MG63 (cell line): ENCODE results near the gene HMCN2. TPM values are rescaled to one million over a fixed set of nuclear protein-coding genes. Genes with fewer than 3 reads are reported as not detected.

Experiments
- DNase-seq: peaks from one replicate; pipeline ENCODE4 v3.0.0-alpha.2; 2020
- H3K27me3 ChIP-seq: fragments of 250-450 bp; sonication (Bioruptor Pico); 2 replicates; pipeline ENCODE4 v1.5.1; 2020; ENCODE audit warnings: mild to moderate bottlenecking, moderate library complexity
- H3K36me3 ChIP-seq: fragments of 250-450 bp; sonication (Bioruptor Pico); 2 replicates; pipeline ENCODE4 v1.5.1; 2020; ENCODE audit warnings: mild to moderate bottlenecking, moderate library complexity
- H3K4me3 ChIP-seq: fragments of 250-450 bp; sonication (Bioruptor Pico); 2 replicates; pipeline ENCODE4 v1.5.1; 2020; ENCODE audit warnings: mild to moderate bottlenecking, moderate library complexity
- H3K9me3 ChIP-seq: fragments of 250-450 bp; sonication (Bioruptor Pico); 2 replicates; pipeline ENCODE4 v1.5.1; 2020; ENCODE audit warnings: mild to moderate bottlenecking, moderate library complexity
- total RNA-seq: library from RNA; depleted of rRNA; stranded (reverse); fragments of >200 nt; shearing (Covaris generic); gene quantifications from 2 replicates; pipeline ENCODE4 v1.2.3, GENCODE V29; 2014; ENCODE audit warnings: low replicate concordance

HMCN2 gene
- total RNA-seq, 1 experiment from 2014 or later = 0.20 TPM

GRCh38 chr9:130348881-130349280 is 83.3 kb downstream of the HMCN2 start:
- no peak overlapping the region for H3K4me3 ChIP-seq
- no peaks in the 10 kb centered on the region for H3K27me3 ChIP-seq
- H3K9me3 ChIP-seq = no peaks in the 10 kb centered on the region; the same call in 1 of the 2 replicates
- no peaks in the 10 kb centered on the region for H3K36me3 ChIP-seq
- no peak for DNase-seq

- no peaks in the 10 kb centered on the region for H3K36me3 ChIP-seq
- no peak overlapping the region for H3K4me3 ChIP-seq
- no peak for DNase-seq
- H3K27me3 ChIP-seq = no peaks in the 10 kb centered on the region
- no peaks in the 10 kb centered on the region; the same call in 1 of the 2 replicates for H3K9me3 ChIP-seq
Measured at GRCh38 chr9:130349398-130349797, 83.8 kb downstream of the HMCN2 start.

GRCh38 chr9:130351343-130351742 is 85.8 kb downstream of the HMCN2 start:
- Histone ChIP-seq H3K36me3 (no peaks in the 10 kb centered on the region), H3K9me3 (no peaks in the 10 kb centered on the region), H3K4me3 (no peak overlapping the region), H3K27me3 (no peaks in the 10 kb centered on the region)
- DNase-seq = no peak

- Histone ChIP-seq H3K36me3 (no peaks in the 10 kb centered on the region), H3K4me3 (no peak overlapping the region), H3K9me3 (no peaks in the 10 kb centered on the region), H3K27me3 (no peaks in the 10 kb centered on the region)
- peak; percentile 49 for DNase-seq
Measured at GRCh38 chr9:130352081-130352480, 86.5 kb downstream of the HMCN2 start.

- no peaks in the 10 kb centered on the region for H3K9me3 ChIP-seq
- H3K4me3 ChIP-seq = no peak overlapping the region
- H3K36me3 ChIP-seq = no peaks in the 10 kb centered on the region
- H3K27me3 ChIP-seq = no peaks in the 10 kb centered on the region
- DNase-seq = peak; percentile 29
Measured at GRCh38 chr9:130352586-130353285, 87.2 kb downstream of the HMCN2 start.

GRCh38 chr9:130354378-130354777 is 88.8 kb downstream of the HMCN2 start:
- no peaks in the 10 kb centered on the region for H3K27me3 ChIP-seq
- H3K9me3 ChIP-seq = no peaks in the 10 kb centered on the region
- DNase-seq = no peak
- H3K4me3 ChIP-seq = no peak overlapping the region
- no peaks in the 10 kb centered on the region for H3K36me3 ChIP-seq

- no peak overlapping the region for H3K4me3 ChIP-seq
- H3K27me3 ChIP-seq = no peaks in the 10 kb centered on the region
- no peaks in the 10 kb centered on the region for H3K9me3 ChIP-seq
- DNase-seq = no peak
- no peaks in the 10 kb centered on the region for H3K36me3 ChIP-seq
Measured at GRCh38 chr9:130354806-130355205, 89.2 kb downstream of the HMCN2 start.

- no peaks in the 10 kb centered on the region for H3K27me3 ChIP-seq
- no peak for DNase-seq
- H3K9me3 ChIP-seq = no peaks in the 10 kb centered on the region
Measured at GRCh38 chr9:130356033-130356432, 90.5 kb downstream of the HMCN2 start.

GRCh38 chr9:130356877-130357584 is 91.5 kb downstream of the HMCN2 start:
- no peaks in the 10 kb centered on the region for H3K9me3 ChIP-seq
- H3K36me3 ChIP-seq = no peaks in the 10 kb centered on the region
- DNase-seq = no peak
- no peak overlapping the region for H3K4me3 ChIP-seq
- H3K27me3 ChIP-seq = no peaks in the 10 kb centered on the region

More at GRCh38 chr9:130356033-130356432, 90.5 kb downstream of the HMCN2 start:
- Histone ChIP-seq H3K36me3 (no peaks in the 10 kb centered on the region), H3K4me3 (no peak overlapping the region)

GRCh38 chr9:130358928-130359327 is 93.4 kb downstream of the HMCN2 start:
- H3K4me3 ChIP-seq = no peak overlapping the region
- no peaks in the 10 kb centered on the region for H3K36me3 ChIP-seq
- no peaks in the 10 kb centered on the region for H3K27me3 ChIP-seq
- no peak for DNase-seq
- H3K9me3 ChIP-seq = no peaks in the 10 kb centered on the region

GRCh38 chr9:130359819-130360218 is 94.3 kb downstream of the HMCN2 start:
- no peaks in the 10 kb centered on the region for H3K27me3 ChIP-seq
- H3K36me3 ChIP-seq = no peaks in the 10 kb centered on the region
- DNase-seq = no peak
- no peaks in the 10 kb centered on the region for H3K9me3 ChIP-seq
- no peak overlapping the region for H3K4me3 ChIP-seq

GRCh38 chr9:130360672-130361071 is 95.1 kb downstream of the HMCN2 start:
- Histone ChIP-seq H3K36me3 (no peaks in the 10 kb centered on the region), H3K27me3 (no peaks in the 10 kb centered on the region), H3K4me3 (no peak overlapping the region), H3K9me3 (no peaks in the 10 kb centered on the region)
- DNase-seq = no peak

- no peak overlapping the region for H3K4me3 ChIP-seq
Measured at GRCh38 chr9:130361873-130362362, 96.4 kb downstream of the HMCN2 start.

GRCh38 chr9:130362691-130363090 is 97.1 kb downstream of the HMCN2 start:
- Histone ChIP-seq H3K9me3 (no peaks in the 10 kb centered on the region), H3K36me3 (no peaks in the 10 kb centered on the region), H3K27me3 (no peaks in the 10 kb centered on the region), H3K4me3 (no peak overlapping the region)
- no peak for DNase-seq

More at GRCh38 chr9:130361873-130362362, 96.4 kb downstream of the HMCN2 start:
- Histone ChIP-seq H3K9me3 (no peaks in the 10 kb centered on the region), H3K27me3 (no peaks in the 10 kb centered on the region), H3K36me3 (no peaks in the 10 kb centered on the region)
- DNase-seq = no peak

- no peaks in the 10 kb centered on the region for H3K27me3 ChIP-seq
- no peaks in the 10 kb centered on the region for H3K36me3 ChIP-seq
- no peak overlapping the region for H3K4me3 ChIP-seq
- no peak for DNase-seq
- no peaks in the 10 kb centered on the region for H3K9me3 ChIP-seq
Measured at GRCh38 chr9:130363755-130364404, 98.3 kb downstream of the HMCN2 start.

- no peak overlapping the region for H3K4me3 ChIP-seq
- H3K27me3 ChIP-seq = no peaks in the 10 kb centered on the region
- DNase-seq = peak; percentile 71
- no peaks in the 10 kb centered on the region for H3K9me3 ChIP-seq
- H3K36me3 ChIP-seq = no peaks in the 10 kb centered on the region
Measured at GRCh38 chr9:130364619-130365322, 99.2 kb downstream of the HMCN2 start.

- H3K27me3 ChIP-seq = no peaks in the 10 kb centered on the region
- H3K36me3 ChIP-seq = no peaks in the 10 kb centered on the region
- H3K9me3 ChIP-seq = no peaks in the 10 kb centered on the region
- no peak overlapping the region for H3K4me3 ChIP-seq
- DNase-seq = no peak
Measured at GRCh38 chr9:130365323-130365721, 99.8 kb downstream of the HMCN2 start.
